ENCODE results near the gene KDM2B. TPM values are rescaled to one million over a fixed set of nuclear protein-coding genes. Genes with fewer than 3 reads are reported as not detected.

Gene KDM2B
- total RNA-seq, 1 donor from 2014 or later: 51.7 TPM

DNA sequence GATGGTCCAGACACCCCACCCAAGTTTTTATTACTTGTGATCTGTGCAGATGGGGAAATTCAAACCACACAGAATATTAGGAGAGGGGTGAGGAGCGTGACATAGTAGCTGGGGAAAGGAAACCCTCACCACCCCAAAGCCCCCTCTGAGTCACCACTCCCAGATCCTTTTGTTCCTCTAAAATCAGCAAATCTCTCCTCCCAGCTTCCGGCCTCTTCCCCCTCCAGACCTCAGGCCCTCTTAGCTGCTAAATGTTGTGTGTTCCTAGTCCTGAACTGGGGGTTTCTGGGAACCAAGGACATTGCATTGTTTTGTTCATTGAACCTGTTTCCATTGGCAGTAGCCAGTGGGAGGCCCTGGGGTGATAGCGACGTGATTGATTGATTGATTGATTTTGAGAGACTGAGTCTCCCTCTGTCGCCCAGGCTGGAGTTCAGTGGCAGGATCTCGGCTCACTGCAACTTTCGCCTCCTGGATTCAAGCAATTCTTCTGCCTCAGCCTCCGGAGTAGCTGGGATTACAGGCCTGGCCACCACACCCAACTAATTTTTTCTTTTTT, 39.6 kb upstream of the KDM2B start:
- H3K9me3 Mint-ChIP-seq: no peaks in the 10 kb centered on the region
- no peak for DNase-seq (ENCODE audit: extremely low spot score, unreplicated experiment)
- no peak overlapping the region for H3K4me3 Mint-ChIP-seq
- no peak for TF ChIP-seq CTCF (conservative IDR thresholded peaks at IDR 0.05)
- no peaks in the 10 kb centered on the region for H3K36me3 Mint-ChIP-seq
- H3K27me3 Mint-ChIP-seq: no peaks in the 10 kb centered on the region
- H3K4me1 Mint-ChIP-seq (ENCODE audit: unreplicated experiment): peaks cover 5% of the 10 kb centered on the region
- no peak overlapping the region for H3K27ac Mint-ChIP-seq

- Mint-ChIP-seq H3K36me3 (no peaks in the 10 kb centered on the region), H3K27ac (peak overlapping the region; percentile 63), H3K4me3 (peak overlapping the region; percentile 34), H3K9me3 (no peaks in the 10 kb centered on the region), H3K4me1 (ENCODE audit: unreplicated experiment) (peaks cover 5% of the 10 kb centered on the region), H3K27me3 (no peaks in the 10 kb centered on the region)
- no peak for TF ChIP-seq CTCF (conservative IDR thresholded peaks at IDR 0.05)
- DNase-seq (ENCODE audit: extremely low spot score, unreplicated experiment): no peak
Measured at GRCh38 chr12:121618659-121619233, 37.9 kb upstream of the KDM2B start.

DNA sequence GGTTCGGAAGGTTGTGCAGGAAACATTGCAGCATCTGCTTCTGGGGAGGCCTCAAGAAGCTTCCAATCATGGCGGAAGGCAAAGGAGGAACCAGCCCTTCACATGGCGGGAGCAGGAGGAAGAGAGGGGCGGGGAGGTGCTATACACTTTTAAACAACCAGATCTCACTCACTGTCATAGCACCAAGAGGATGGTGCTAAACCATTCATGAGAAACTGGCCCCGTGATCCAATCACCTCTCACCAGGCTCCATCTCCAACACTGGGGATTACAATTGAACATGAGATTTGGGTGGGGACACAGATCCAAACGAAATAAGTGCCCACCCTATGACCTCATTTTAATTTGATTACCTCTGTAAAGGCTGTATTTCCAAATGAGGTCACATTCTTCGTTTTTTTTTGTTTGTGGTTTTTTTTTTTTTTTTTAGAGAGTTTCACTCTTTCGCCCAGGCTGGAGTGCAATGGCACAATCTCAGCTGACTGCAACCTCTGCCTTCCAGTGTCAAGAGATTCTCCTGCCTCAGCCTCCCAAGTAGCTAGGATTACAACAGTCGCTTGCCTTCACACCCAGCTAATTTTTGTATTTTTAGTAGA, 34.1 kb upstream of the KDM2B start:
- H3K9me3 Mint-ChIP-seq: no peaks in the 10 kb centered on the region
- no peak overlapping the region for H3K4me3 Mint-ChIP-seq
- H3K27me3 Mint-ChIP-seq: no peaks in the 10 kb centered on the region
- no peak for TF ChIP-seq CTCF (conservative IDR thresholded peaks at IDR 0.05)
- peaks cover 16% of the 10 kb centered on the region for H3K4me1 Mint-ChIP-seq (ENCODE audit: unreplicated experiment)
- H3K27ac Mint-ChIP-seq: no peak overlapping the region
- DNase-seq (ENCODE audit: extremely low spot score, unreplicated experiment): no peak
- H3K36me3 Mint-ChIP-seq: no peaks in the 10 kb centered on the region

- Mint-ChIP-seq H3K27ac (no peak overlapping the region), H3K36me3 (no peaks in the 10 kb centered on the region), H3K4me3 (no peak overlapping the region)
Measured at GRCh38 chr12:121613462-121613861, 32.6 kb upstream of the KDM2B start.

GRCh38 chr12:121611306-121611705, 30.5 kb upstream of the KDM2B start:
- H3K4me1 Mint-ChIP-seq (ENCODE audit: unreplicated experiment): peaks cover 18% of the 10 kb centered on the region
- H3K27me3 Mint-ChIP-seq: no peaks in the 10 kb centered on the region
- no peak for TF ChIP-seq CTCF (conservative IDR thresholded peaks at IDR 0.05)
- peaks cover 4% of the 10 kb centered on the region for H3K9me3 Mint-ChIP-seq
- no peak overlapping the region for H3K4me3 Mint-ChIP-seq
- no peak overlapping the region for H3K27ac Mint-ChIP-seq
- no peaks in the 10 kb centered on the region for H3K36me3 Mint-ChIP-seq
- no peak for DNase-seq (ENCODE audit: extremely low spot score, unreplicated experiment)

More at GRCh38 chr12:121613462-121613861, 32.6 kb upstream of the KDM2B start:
- TF ChIP-seq CTCF (conservative IDR thresholded peaks at IDR 0.05): no peak
- Mint-ChIP-seq H3K4me1 (ENCODE audit: unreplicated experiment) (peaks cover 18% of the 10 kb centered on the region), H3K9me3 (no peaks in the 10 kb centered on the region), H3K27me3 (no peaks in the 10 kb centered on the region)
- no peak for DNase-seq (ENCODE audit: extremely low spot score, unreplicated experiment)

All from type B pancreatic cell (in vitro differentiated cells).